Naive thymus-derived CD8-positive, alpha-beta T cell (primary cell): ENCODE data around the gene ZNF221. TPM values are rescaled to one million over a fixed set of nuclear protein-coding genes. Genes with fewer than 3 reads are reported as not detected.
A peak's percentile ranks its signal among the peaks of the same experiment; 100 is the strongest.
"Not testable (repeated sequence)": the region's sequence is repeated elsewhere in the genome, so short reads cannot be mapped to it uniquely, and the experiment has no call there.

Source experiments
- ATAC-seq, 2 donors: fragments of 150-1000 bp; cut with Tn5 transposase in 1 of 2; sonication (Bioruptor Pico), chemical (Tn5 transposase) in 1 of 2; 1 replicate in 1 of 2; 2 replicates in 1 of 2; pipeline ENCODE4 v1.10.0; 2021; ENCODE audit warnings: mild to moderate bottlenecking in 2 of 2, moderate library complexity in 2 of 2
- POLR2A ChIA-PET: fragments of 350-600 bp; sonication (Branson Sonifier 250); formaldehyde crosslinking; loops from one replicate; lab custom pipeline; 2021; ENCODE audit warnings: antibody characterized with exemption; lab: Charles Lee
- DNase-seq, 10 donors: peaks; one replicate each; pipeline versions ENCODE4 v3.0.0 to v3.0.0-alpha.2; 2020 to 2022
- H3K27ac Mint-ChIP-seq, 10 donors: one replicate each; pipeline ENCODE4 v1.8.0; 2020 to 2022; ENCODE audit warnings: mild to moderate bottlenecking in 10 of 10, mixed read lengths in 10 of 10, moderate library complexity in 4 of 10, inconsistent platforms in 1 of 10
- H3K27me3 Mint-ChIP-seq, 5 donors: one replicate each; pipeline ENCODE4 v1.8.0; 2021 to 2022; ENCODE audit warnings: mixed read lengths in 5 of 5
- H3K36me3 Mint-ChIP-seq, 3 donors: one replicate each; pipeline ENCODE4 v1.8.0; 2020 to 2022; ENCODE audit warnings: mixed read lengths in 3 of 3, mild to moderate bottlenecking in 2 of 3, inconsistent platforms in 1 of 3
- H3K4me1 Mint-ChIP-seq, 4 donors: one replicate each; pipeline ENCODE4 v1.8.0; 2021 to 2022; ENCODE audit warnings: mixed read lengths in 4 of 4
- H3K4me3 Mint-ChIP-seq, 10 donors: one replicate each; pipeline ENCODE4 v1.8.0; 2020 to 2022; ENCODE audit warnings: mild to moderate bottlenecking in 10 of 10, mixed read lengths in 10 of 10, moderate library complexity in 6 of 10, inconsistent platforms in 1 of 10
- H3K9me3 Mint-ChIP-seq, 9 donors: one replicate each; pipeline ENCODE4 v1.8.0; 2020 to 2022; ENCODE audit warnings: mixed read lengths in 9 of 9, mild to moderate bottlenecking in 3 of 9, inconsistent platforms in 1 of 9, moderate library complexity in 1 of 9
- polyA plus RNA-seq, 3 donors: library from polyadenylated mRNA; unstranded; fragments of 300-500 nt; fragmentation: Illumina TruSeq; gene quantifications; one replicate each; pipeline ENCODE4 v1.2.3, GENCODE V29; 2021
- total RNA-seq, 8 experiments: library from RNA in 2 of 8; stranded (reverse) in 2 of 8; gene quantifications; one replicate each; pipeline ENCODE4 v1.2.3 and lab custom pipeline; 2021 to 2026

ZNF221 gene
- total and polyA plus RNA-seq, 5 experiments from 2014 or later = 1.6 to 5.6 (median 4.5) TPM; not detected in 2

DNA sequence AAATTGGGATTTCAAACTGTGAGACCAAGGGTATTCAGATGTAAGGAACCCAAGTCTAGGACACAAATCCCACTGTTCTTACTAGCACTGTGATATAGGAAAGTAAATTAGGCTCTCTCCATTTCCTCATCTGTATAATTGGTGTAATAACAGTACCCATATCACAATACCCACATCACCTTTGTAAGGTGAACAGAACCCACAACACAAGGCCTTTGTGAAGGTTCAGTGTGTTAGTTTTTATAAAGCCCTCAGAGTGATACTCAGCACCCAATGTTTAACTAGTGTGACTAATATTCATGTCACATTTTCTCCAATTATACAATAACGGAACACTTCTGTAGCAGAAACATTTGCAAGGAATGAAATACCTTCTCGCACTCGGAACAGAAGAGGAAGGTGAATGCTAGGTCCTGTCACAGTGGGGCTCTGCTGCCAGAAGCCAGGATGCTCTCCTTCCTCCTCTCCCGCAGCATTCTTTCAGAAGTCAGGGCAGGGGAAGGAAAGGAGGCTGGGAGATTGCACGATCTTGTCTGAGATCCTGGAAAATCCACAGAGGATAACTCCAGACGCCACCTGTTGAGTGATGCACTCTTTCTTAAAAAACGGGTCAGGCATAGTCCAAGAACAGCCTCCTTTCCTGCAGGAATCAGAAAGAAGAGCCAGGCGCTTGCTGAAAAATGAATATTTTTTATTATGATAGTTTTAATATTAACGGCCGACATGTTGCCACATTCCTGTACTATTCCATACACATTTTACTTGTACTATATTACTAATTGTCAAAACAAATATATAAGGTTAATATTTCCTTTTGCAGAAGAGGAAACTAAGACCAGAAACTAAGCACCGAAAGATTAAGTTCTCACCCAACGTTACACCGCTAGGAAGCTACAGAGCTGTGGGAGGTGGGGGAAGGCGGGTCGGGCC is 16.7 kb upstream of the ZNF221 start:
- H3K4me3 Mint-ChIP-seq = peak overlapping the region; percentile 88 to 97 (median 94)
- H3K4me1 Mint-ChIP-seq = peaks cover 10 to 33% (median 24%) of the 10 kb centered on the region in 4 donors
- DNase-seq = peak in 1 of 10 donors; percentile 19
- peaks cover 0 to 3% (median 0%) of the 10 kb centered on the region in 9 donors for H3K9me3 Mint-ChIP-seq
- peaks cover 11 to 40% (median 35%) of the 10 kb centered on the region in 3 donors for H3K36me3 Mint-ChIP-seq
- no peak for ATAC-seq
- peaks cover 0 to 5% (median 0%) of the 10 kb centered on the region in 5 donors for H3K27me3 Mint-ChIP-seq
- POLR2A ChIA-PET = interaction anchor here (0.6 to 2.8 kb wide), 8 partner anchors 17 to 370 kb away, joined by 3 to 18 read pairs (median 5); partner anchors contain the start of genes ZNF221, ZNF226, ZNF235 and ZNF283
- peak overlapping the region; percentile 77 to 98 (median 94) for H3K27ac Mint-ChIP-seq

DNA sequence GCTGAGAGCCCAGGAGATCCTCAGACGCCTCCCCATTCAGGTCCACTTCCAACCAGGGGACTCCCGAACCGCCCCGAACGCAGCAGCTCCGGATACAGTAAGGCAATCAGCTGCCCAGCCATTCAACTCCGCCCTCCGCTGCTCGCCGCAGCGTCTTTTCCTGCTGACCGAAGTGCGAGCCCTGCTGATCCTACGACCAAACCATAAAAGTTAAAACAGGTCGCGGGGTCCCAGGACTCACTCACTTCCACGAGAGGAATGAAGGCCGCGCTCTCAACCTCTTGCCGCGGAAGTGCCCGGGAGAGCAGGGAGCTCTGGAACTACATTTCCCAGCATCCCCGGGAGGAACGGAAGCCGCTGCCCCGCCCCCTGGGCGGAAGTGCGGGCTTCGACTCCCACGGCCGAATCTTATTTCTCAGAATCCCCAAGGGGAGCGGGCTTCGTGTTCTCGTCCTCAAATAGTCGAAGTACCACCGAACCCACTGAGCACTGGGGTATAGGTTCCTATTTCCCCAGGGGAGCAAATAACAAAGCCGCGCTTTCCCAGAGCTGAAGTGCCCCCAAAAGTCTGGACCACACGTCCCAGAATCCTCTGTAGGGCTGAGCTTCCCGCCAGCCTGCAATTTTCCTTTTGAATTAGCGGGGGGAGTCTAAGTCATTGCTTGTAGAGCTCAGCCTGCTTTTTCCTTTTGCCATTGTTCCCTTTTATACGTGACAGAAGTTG is 15.9 kb upstream of the ZNF221 start, which contains the start of gene ZNF45:
ZNF45 (minus strand) TSS at position 298 of the 724 bp plus-strand sequence. CDS start 13,097 bp downstream, outside the sequence.
- POLR2A ChIA-PET = interaction anchor here (0.6 to 2.8 kb wide), 11 partner anchors 10 to 369 kb away, joined by 3 to 18 read pairs (median 4); partner anchors contain the start of genes ZNF221, ZNF226, ZNF227 and ZNF235
- H3K4me1 Mint-ChIP-seq = peaks cover 10 to 31% (median 24%) of the 10 kb centered on the region in 4 donors
- DNase-seq = peak; percentile 74 to 92 (median 84)
- peak; percentile 94 to 95 for ATAC-seq
- peak within 1 kb of the TSS; percentile 77 to 98 (median 94) for H3K27ac Mint-ChIP-seq
- H3K4me3 Mint-ChIP-seq = peak within 1 kb of the TSS; percentile 88 to 97 (median 94)
- peaks cover 0 to 8% (median 2%) of the 10 kb centered on the region in 9 donors for H3K9me3 Mint-ChIP-seq
- H3K36me3 Mint-ChIP-seq = peaks cover 8 to 32% (median 26%) of the 10 kb centered on the region in 3 donors
- H3K27me3 Mint-ChIP-seq = peaks cover 0 to 8% (median under 1%) of the 10 kb centered on the region in 5 donors

DNA sequence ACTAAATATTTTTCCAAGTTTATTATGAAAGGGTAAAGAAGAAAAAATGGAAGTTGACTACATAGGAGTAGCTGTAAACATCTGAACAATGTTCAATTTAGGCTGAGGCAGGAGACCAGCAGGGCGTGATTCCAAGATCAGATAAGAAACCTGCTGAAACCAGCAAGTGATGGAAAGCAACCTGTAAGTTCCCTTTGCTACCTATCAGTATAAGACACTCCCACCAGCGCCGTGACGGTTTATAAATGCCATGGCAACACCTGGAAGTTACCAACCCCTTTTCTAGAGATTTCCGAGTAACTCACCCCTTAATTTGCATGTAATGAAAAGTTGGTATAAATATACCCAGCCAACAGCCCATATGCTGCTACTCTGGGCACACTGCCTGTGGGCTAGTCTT is 14.8 kb upstream of the ZNF221 start:
- DNase-seq = no peak

DNA sequence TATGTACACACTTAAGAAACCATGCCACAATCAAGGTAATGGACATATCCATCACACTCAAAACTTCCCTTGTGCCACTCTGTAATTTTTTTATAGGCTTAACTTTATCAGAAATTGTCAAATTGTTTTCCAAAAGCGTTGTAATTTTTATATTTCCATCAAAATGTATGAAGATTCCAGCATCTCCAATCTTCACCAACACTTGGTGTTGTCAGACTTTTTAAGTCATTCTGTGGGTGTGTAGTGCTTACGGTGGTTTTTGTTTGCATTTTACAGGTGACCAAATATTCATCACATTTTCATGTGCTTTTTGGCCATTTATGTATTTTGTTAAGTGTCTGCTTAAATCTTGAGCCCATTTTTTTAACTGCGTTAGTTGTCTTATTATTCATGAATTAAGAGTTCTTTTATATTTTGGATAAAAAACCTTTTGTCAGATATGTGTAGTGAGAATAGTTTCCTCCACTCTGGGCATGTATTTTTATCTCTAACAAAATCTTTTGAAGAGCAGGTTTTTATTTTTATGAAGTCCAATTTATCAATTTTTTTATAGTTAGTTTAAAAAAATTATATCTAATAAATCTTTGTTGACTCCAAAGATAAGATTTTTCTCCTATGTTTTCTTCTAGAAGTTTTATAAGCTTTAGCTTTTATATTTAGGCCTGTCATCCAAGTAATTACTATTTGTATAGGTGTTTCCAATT is 11.3 kb upstream of the ZNF221 start:
- no peak overlapping the region for H3K27ac Mint-ChIP-seq
- H3K4me1 Mint-ChIP-seq = peaks cover 3 to 9% (median 5%) of the 10 kb centered on the region in 4 donors
- no peak overlapping the region for H3K4me3 Mint-ChIP-seq
- peaks cover 0 to 17% (median 2%) of the 10 kb centered on the region in 3 donors for H3K36me3 Mint-ChIP-seq
- POLR2A ChIA-PET = no interaction called here
- H3K27me3 Mint-ChIP-seq = peaks cover 1 to 27% (median 8%) of the 10 kb centered on the region in 5 donors
- DNase-seq (no peak), ATAC-seq (no peak)
- peaks cover 0 to 21% (median 10%) of the 10 kb centered on the region in 9 donors for H3K9me3 Mint-ChIP-seq

More for the DNA sequence above, 14.8 kb upstream of the ZNF221 start:
- POLR2A ChIA-PET = interaction anchor here (0.6 to 2.8 kb wide), 2 partner anchors 15 to 416 kb away, joined by 3 to 18 read pairs; partner anchors contain the start of gene ZNF221
- Mint-ChIP-seq H3K9me3 (peaks cover 0 to 18% (median 7%) of the 10 kb centered on the region in 9 donors), H3K4me3 (peak overlapping the region; percentile 18 to 97 (median 94)), H3K36me3 (peaks cover 4 to 22% (median 18%) of the 10 kb centered on the region in 3 donors), H3K27me3 (peaks cover 0 to 9% (median 1%) of the 10 kb centered on the region in 5 donors), H3K27ac (peak overlapping the region in 4 of 10 donors; percentile 30 to 96 (median 68)), H3K4me1 (peaks cover 7 to 28% (median 24%) of the 10 kb centered on the region in 4 donors)
- ATAC-seq = no peak

DNA sequence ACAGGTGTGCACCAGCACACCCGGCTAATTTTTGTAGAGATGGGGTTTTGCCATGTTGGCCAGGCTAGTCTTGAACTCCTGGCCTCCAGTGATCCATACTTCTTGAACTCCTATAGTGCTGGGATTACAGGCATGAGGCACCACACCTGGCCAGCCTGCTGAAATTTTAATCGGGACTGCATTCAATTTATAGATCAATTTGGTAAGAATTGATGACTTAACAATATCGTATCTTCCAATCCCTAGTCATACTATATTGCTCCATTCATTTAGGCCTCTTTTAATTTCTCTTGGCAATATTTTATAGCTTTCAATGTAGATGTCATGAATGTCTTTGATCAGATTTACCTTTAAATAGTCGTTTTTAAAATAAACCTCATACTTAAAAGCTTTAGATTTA is 10.3 kb upstream of the ZNF221 start:
- POLR2A ChIA-PET = no interaction called here
- Mint-ChIP-seq H3K4me3 (no peak overlapping the region), H3K27ac (no peak overlapping the region), H3K36me3 (peaks cover 0 to 18% (median 2%) of the 10 kb centered on the region in 3 donors), H3K27me3 (peaks cover 3 to 34% (median 9%) of the 10 kb centered on the region in 5 donors), H3K9me3 (peaks cover 3 to 29% (median 12%) of the 10 kb centered on the region in 9 donors), H3K4me1 (peaks cover 0 to 3% (median under 1%) of the 10 kb centered on the region in 4 donors)
- DNase-seq (no peak), ATAC-seq (no peak)

DNA sequence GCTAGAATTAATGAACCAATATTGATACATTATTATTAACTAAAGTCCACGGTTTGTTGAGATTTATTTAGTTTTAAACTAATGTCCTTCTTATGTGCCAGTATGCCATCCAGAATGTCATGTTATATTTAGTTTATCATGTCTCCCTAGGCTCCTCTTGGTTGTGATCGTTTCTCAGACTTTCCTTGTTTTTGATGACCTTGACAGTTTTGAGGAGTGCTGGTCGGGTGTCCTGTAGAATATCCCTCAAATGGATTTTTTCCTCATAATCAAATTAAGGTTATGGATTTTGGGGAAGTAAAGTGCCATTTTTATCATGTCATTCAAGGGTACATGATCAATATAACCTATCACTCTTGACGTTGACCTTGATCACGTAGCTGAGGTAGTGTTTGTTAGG is 9.8 kb upstream of the ZNF221 start:
- ATAC-seq (no peak), DNase-seq (no peak)
- peaks cover 6 to 38% (median 12%) of the 10 kb centered on the region in 5 donors for H3K27me3 Mint-ChIP-seq
- H3K9me3 Mint-ChIP-seq = peaks cover 8 to 34% (median 17%) of the 10 kb centered on the region in 9 donors
- H3K4me3 Mint-ChIP-seq = no peak overlapping the region
- POLR2A ChIA-PET = no interaction called here
- peaks cover 0 to 22% (median 2%) of the 10 kb centered on the region in 3 donors for H3K36me3 Mint-ChIP-seq
- H3K4me1 Mint-ChIP-seq = no peaks in the 10 kb centered on the region
- no peak overlapping the region for H3K27ac Mint-ChIP-seq

DNA sequence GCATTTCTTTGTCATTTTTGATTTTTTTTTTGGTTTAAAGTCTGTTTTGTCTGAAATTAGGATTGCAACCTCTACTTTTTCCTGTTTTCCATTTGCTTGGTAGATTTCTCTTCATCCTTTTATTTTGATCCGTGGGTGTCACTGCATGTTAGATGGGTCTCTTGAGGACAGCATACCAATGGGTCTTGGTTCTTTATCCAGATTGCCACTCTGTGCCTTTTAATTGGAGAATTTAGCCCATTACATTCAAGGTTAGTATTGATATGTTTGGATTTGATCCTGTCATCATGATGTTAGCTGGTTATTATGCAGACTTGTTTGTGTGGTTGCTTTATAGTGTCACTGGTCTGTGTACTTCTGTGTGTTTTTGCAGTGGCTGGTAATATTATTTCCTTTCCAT is 3.6 kb upstream of the ZNF221 start:
- H3K4me3 Mint-ChIP-seq, DNase-seq, ATAC-seq, POLR2A ChIA-PET, H3K27ac Mint-ChIP-seq: not testable (repeated sequence)
- Mint-ChIP-seq H3K9me3 (peaks cover 25 to 64% (median 48%) of the 10 kb centered on the region in 9 donors), H3K4me1 (peaks cover 3 to 11% (median 9%) of the 10 kb centered on the region in 4 donors), H3K36me3 (peaks cover 3 to 55% (median 22%) of the 10 kb centered on the region in 3 donors), H3K27me3 (peaks cover 12 to 51% (median 24%) of the 10 kb centered on the region in 5 donors)

DNA sequence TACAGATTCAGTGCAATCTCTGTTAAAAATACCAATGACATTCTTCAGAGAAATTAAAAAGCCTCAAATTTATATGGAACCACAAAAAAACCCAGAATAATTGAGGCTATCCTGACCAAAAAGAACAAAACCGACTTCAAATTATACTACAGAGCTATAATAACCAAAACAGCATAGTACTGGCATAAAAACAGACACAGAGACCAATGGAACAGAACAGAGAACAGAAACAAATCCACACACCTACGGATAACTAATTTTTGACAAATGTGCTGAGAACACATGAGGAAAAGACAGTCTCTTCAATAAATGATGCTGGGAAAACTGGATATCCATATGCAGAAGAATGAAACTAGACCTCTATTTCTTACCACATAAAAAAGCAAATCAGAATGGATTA is 1.2 kb upstream of the ZNF221 start:
- peaks cover 25 to 68% (median 51%) of the 10 kb centered on the region in 9 donors for H3K9me3 Mint-ChIP-seq
- POLR2A ChIA-PET = interaction anchor here (1.1 kb wide), 1 partner anchor 14 kb away, joined by 3 read pairs; the partner anchor contains the start of gene ZNF45
- H3K4me1 Mint-ChIP-seq = peaks cover 3 to 11% (median 9%) of the 10 kb centered on the region in 4 donors
- ATAC-seq, DNase-seq: not testable (repeated sequence)
- peak overlapping the region in 1 of 10 donors; percentile 15 for H3K27ac Mint-ChIP-seq
- peaks cover 3 to 50% (median 29%) of the 10 kb centered on the region in 3 donors for H3K36me3 Mint-ChIP-seq
- H3K27me3 Mint-ChIP-seq = peaks cover 14 to 42% (median 21%) of the 10 kb centered on the region in 5 donors
- H3K4me3 Mint-ChIP-seq = peak overlapping the region in 8 of 10 donors; percentile 19 to 81 (median 42)

DNA sequence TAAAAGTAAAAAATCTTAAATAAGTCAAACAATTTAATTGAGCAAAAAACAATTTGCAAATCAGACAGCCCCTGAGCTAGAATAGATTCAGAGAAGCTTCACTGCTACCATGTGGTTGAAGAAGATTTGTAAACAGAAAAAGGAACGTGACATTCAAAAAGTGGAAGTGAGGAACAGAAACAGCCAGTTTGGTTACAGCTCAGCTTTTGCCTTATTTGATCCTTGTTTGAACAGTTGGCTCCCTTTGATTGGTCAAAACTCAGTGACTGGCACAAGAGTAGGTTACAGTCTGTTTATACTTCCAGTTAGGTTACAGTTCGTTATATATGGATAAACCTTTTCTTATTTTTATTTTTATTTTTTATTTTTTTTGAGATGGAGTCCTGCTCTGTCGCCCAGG is 5.8 kb downstream of the ZNF221 start:
- ATAC-seq = no peak
- DNase-seq = no peak
- POLR2A ChIA-PET = no interaction called here
- peaks cover 0 to 4% (median 2%) of the 10 kb centered on the region in 5 donors for H3K27me3 Mint-ChIP-seq
- H3K9me3 Mint-ChIP-seq = peaks cover 7 to 70% (median 34%) of the 10 kb centered on the region in 9 donors
- H3K4me1 Mint-ChIP-seq = peaks cover 0 to 3% (median 0%) of the 10 kb centered on the region in 4 donors
- H3K27ac Mint-ChIP-seq = no peak overlapping the region
- H3K4me3 Mint-ChIP-seq = no peak overlapping the region
- H3K36me3 Mint-ChIP-seq = peaks cover 7 to 47% (median 46%) of the 10 kb centered on the region in 3 donors

DNA sequence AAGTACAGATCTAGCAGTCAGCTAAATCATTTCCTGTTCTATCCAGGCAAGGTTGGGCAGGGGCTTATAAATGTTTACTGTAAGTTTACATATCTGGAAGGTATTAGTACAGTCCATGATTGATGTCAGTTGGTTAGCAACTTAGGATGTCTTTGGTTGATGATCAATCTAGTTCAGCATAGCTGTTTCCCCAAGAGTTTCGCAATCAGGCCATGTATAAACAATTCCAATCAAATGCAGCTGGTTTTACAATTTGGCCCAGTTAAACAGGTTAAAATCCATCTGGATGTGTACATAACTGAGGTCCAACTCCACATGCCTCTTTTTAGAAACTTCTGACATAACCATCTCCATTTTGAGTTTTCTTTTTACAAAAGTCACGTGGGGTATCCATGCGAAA is 6.9 kb downstream of the ZNF221 start:
- ATAC-seq (no peak), DNase-seq (no peak)
- Mint-ChIP-seq H3K27me3 (peaks cover 0 to 4% (median 2%) of the 10 kb centered on the region in 5 donors), H3K4me3 (no peak overlapping the region), H3K36me3 (peaks cover 9 to 52% (median 52%) of the 10 kb centered on the region in 3 donors), H3K9me3 (peaks cover 8 to 81% (median 37%) of the 10 kb centered on the region in 9 donors), H3K27ac (no peak overlapping the region), H3K4me1 (no peaks in the 10 kb centered on the region)
- POLR2A ChIA-PET = no interaction called here

DNA sequence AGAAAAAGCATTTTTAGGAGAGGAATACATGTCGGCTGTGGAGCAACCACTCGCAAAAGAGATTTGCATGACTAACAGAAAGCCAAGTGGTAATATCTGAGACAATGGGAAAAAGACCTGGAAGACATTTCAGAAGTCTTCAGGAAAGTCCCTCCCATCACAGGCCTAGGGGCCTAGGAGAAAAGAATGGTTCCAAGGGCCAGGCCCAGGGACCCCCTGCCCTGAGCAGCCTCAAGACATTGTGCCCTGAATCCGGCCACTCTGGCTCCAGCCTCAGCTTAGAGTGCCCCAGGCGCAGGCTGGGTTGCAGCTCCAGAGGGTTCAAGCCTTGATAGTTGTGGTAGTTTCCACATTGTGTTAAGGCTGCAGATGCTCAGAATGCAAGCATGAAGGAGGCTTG is 9.4 kb downstream of the ZNF221 start:
- no peaks in the 10 kb centered on the region for H3K4me1 Mint-ChIP-seq
- no peaks in the 10 kb centered on the region for H3K27me3 Mint-ChIP-seq
- peaks cover 8 to 92% (median 47%) of the 10 kb centered on the region in 9 donors for H3K9me3 Mint-ChIP-seq
- H3K36me3 Mint-ChIP-seq = peaks cover 22 to 65% (median 65%) of the 10 kb centered on the region in 3 donors
- no peak for ATAC-seq
- H3K4me3 Mint-ChIP-seq = no peak overlapping the region
- no peak overlapping the region for H3K27ac Mint-ChIP-seq
- DNase-seq = no peak
- POLR2A ChIA-PET = no interaction called here
